Caco-2 (cell line): ENCODE measurements around the gene STK32C. TPM values are rescaled to one million over a fixed set of nuclear protein-coding genes. Genes with fewer than 3 reads are reported as not detected.

ENCODE experiments used
- BruUV-seq: library from RNA; stranded (reverse); fragments of 400-500 nt; replicated peaks from 2 replicates; lab custom pipeline; 2021; lab: Mats Ljungman, UMichigan
- CTCF ChIA-PET: fragments of 300-600 bp; sonication (Branson Sonifier 250); formaldehyde crosslinking; loops from one replicate; lab custom pipeline; 2022; ENCODE audit warnings: antibody characterized with exemption; lab: Charles Lee
- POLR2A ChIA-PET: fragments of 300-600 bp; sonication (Branson Sonifier 250); formaldehyde crosslinking; loops from one replicate; lab custom pipeline; 2022; ENCODE audit warnings: antibody characterized with exemption; lab: Charles Lee
- DNase-seq, 2 experiments: peaks; one replicate each; pipeline versions ENCODE4 v3.0.0 to v3.0.0-alpha.2; 2020 to 2022
- H3K27me3 ChIP-seq: replicated peaks from 2 replicates; pipeline ENCODE4 v1.6.0; 2011; ENCODE audit warnings: low read length; ENCODE audit not compliant: control insufficient read depth, insufficient read depth
- H3K36me3 ChIP-seq: 2 replicates; pipeline ENCODE4 v1.5.1; 2011; ENCODE audit warnings: low read length; ENCODE audit not compliant: control insufficient read depth, insufficient read depth
- H3K4me1 ChIP-seq: fragments of 250-450 bp; sonication (Bioruptor Pico); 2 replicates; pipeline ENCODE4 v1.5.1; 2020; ENCODE audit warnings: mild to moderate bottlenecking
- H3K4me3 ChIP-seq: 2 replicates; pipeline ENCODE4 v1.5.1; 2011; ENCODE audit warnings: low read depth, mild to moderate bottlenecking, control low read depth, low read length
- H3K9me3 ChIP-seq: fragments of 250-450 bp; sonication (Bioruptor Pico); 2 replicates; pipeline ENCODE4 v1.5.1; 2020; ENCODE audit warnings: mild to moderate bottlenecking, moderate library complexity
- H3K27ac Mint-ChIP-seq: one replicate; pipeline ENCODE4 v1.8.0; 2022; ENCODE audit warnings: mixed read lengths; ENCODE audit not compliant: unreplicated experiment
- H3K27me3 Mint-ChIP-seq: one replicate; pipeline ENCODE4 v1.8.0; 2022; ENCODE audit warnings: mixed read lengths; ENCODE audit not compliant: insufficient read depth, unreplicated experiment
- H3K36me3 Mint-ChIP-seq: one replicate; pipeline ENCODE4 v1.8.0; 2022; ENCODE audit warnings: mild to moderate bottlenecking, mixed read lengths; ENCODE audit not compliant: insufficient read depth, unreplicated experiment
- H3K4me1 Mint-ChIP-seq: one replicate; pipeline ENCODE4 v1.8.0; 2022; ENCODE audit warnings: low read depth, mixed read lengths; ENCODE audit not compliant: unreplicated experiment
- H3K4me3 Mint-ChIP-seq: one replicate; pipeline ENCODE4 v1.8.0; 2022; ENCODE audit warnings: mild to moderate bottlenecking, moderate library complexity, mixed read lengths; ENCODE audit not compliant: unreplicated experiment
- H3K9me3 Mint-ChIP-seq: one replicate; pipeline ENCODE4 v1.8.0; 2022; ENCODE audit warnings: mixed read lengths; ENCODE audit not compliant: unreplicated experiment
- intact Hi-C: fragments of 100-400 bp; cut with micrococcal nuclease; formaldehyde crosslinking; loops from one replicate; pipeline ENCODE4 v1.10.0; 2022; ENCODE audit not compliant: unreplicated experiment
- total RNA-seq: library from RNA; stranded (reverse); gene quantifications from 2 replicates; pipeline ENCODE4 v1.2.3, GENCODE V29; 2022
- TF ChIP-seq, protein P1 (sequence below), 2 experiments: fragments of 200-600 bp in 1 of 2; IDR thresholded peaks; 1 replicate in 1 of 2; 2 replicates in 1 of 2; pipeline versions ENCODE4 v1.5.1 to v1.8.0; 2011 to 2022; ENCODE audit warnings: antibody characterized with exemption in 1 of 2, control low read depth in 1 of 2, inconsistent platforms in 1 of 2, low read depth in 1 of 2, low read length in 1 of 2, mild to moderate bottlenecking in 1 of 2, moderate library complexity in 1 of 2; ENCODE audit not compliant: insufficient read depth in 1 of 2, severe bottlenecking in 1 of 2, unreplicated experiment in 1 of 2

Gene STK32C
- total RNA-seq, 1 experiment from 2014 or later, result 13.3 TPM

DNA sequence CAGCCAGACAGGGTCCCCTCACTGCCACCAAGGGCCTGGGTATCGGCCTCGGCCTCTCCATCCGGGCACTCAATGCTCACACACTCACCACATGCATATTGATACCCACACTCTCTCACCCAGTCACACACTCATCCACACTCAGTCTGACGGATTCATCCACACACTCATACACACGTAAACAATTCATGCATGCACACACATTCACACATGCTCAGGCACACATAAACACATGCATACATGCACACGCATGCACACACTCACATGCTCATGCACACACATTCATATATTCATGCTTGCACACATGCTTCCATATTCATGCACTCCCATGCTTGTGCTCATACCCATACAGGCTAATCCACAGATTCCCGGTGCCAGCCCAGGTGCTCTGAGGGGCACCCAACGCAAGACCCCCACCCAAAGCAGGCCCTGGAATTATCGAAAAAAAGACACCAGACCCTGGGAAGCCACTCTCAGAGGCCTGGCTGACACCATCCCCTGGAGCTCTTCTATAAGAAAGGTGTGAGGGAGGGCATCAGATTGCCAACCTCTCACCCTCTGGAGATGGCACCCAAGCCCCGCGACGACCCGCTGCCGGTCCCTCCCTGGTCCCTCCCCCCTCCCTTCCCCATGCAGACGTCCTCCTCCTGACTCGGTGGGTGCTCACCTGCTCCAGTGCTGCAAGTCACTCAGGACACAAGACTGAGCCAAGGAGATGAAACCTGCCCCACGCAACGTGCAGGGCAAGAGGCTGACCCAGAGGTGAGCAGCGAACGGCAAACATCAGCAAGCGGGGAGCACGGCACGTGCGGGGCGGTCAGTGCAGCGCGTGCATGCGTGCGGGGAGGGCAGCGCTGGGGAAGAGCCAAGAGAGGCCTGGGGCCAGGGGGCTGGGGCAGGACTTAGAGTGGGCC, 15.2 kb downstream of the STK32C start:
- H3K4me3 ChIP-seq, result no peak overlapping the region
- TF ChIP-seq, protein P1, sequence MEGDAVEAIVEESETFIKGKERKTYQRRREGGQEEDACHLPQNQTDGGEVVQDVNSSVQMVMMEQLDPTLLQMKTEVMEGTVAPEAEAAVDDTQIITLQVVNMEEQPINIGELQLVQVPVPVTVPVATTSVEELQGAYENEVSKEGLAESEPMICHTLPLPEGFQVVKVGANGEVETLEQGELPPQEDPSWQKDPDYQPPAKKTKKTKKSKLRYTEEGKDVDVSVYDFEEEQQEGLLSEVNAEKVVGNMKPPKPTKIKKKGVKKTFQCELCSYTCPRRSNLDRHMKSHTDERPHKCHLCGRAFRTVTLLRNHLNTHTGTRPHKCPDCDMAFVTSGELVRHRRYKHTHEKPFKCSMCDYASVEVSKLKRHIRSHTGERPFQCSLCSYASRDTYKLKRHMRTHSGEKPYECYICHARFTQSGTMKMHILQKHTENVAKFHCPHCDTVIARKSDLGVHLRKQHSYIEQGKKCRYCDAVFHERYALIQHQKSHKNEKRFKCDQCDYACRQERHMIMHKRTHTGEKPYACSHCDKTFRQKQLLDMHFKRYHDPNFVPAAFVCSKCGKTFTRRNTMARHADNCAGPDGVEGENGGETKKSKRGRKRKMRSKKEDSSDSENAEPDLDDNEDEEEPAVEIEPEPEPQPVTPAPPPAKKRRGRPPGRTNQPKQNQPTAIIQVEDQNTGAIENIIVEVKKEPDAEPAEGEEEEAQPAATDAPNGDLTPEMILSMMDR (IDR thresholded peaks at IDR 0.05; ENCODE audit: insufficient read depth in 1 of 2, low read depth in 1 of 2, low read length in 1 of 2, severe bottlenecking in 1 of 2, unreplicated experiment in 1 of 2), result no peak
- no peaks in the 10 kb centered on the region for H3K36me3 Mint-ChIP-seq
- peaks cover 15% of the 10 kb centered on the region for H3K9me3 ChIP-seq
- H3K27me3 ChIP-seq, result no peaks in the 10 kb centered on the region
- CTCF ChIA-PET, result interaction anchor here (0.6 kb wide), 1 partner anchor 103 kb away, joined by 3 read pairs; no protein-coding TSS in a partner anchor
- BruUV-seq, result no TSS peak
- peaks cover 10% of the 10 kb centered on the region for H3K9me3 Mint-ChIP-seq
- no peak overlapping the region for H3K4me3 Mint-ChIP-seq
- DNase-seq, result peak in 1 of 2 experiments; percentile 17
- H3K4me1 Mint-ChIP-seq, result no peaks in the 10 kb centered on the region
- no peak overlapping the region for H3K27ac Mint-ChIP-seq
- no peaks in the 10 kb centered on the region for H3K36me3 ChIP-seq
- no peaks in the 10 kb centered on the region for H3K4me1 ChIP-seq
- POLR2A ChIA-PET, result no interaction called here
- intact Hi-C loops, result no loop called here
- H3K27me3 Mint-ChIP-seq, result no peaks in the 10 kb centered on the region

DNA sequence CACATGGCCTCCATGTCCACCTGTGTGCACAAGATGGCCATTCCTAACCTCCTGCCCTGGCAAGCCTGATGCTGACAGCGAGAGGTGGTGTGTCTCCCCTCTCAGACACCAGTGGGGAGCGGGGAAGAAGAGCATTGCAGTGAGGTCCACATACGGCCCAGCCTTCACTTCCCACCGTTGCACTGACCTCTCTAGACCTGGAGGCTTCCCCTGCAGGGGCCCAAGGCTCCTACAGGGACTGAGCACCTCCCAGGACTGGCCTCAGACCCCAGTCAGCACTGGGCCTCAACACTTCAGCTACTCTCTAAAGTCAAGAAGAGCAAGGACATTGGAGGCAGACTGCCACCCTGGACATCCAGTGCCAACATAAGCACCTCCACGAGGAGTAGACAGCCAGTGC, 15.9 kb downstream of the STK32C start:
- Histone ChIP-seq H3K9me3 (peaks cover 15% of the 10 kb centered on the region), H3K4me3 (no peak overlapping the region), H3K36me3 (no peaks in the 10 kb centered on the region), H3K4me1 (no peaks in the 10 kb centered on the region), H3K27me3 (no peaks in the 10 kb centered on the region)
- no peaks in the 10 kb centered on the region for H3K27me3 Mint-ChIP-seq
- TF ChIP-seq, protein P1 (IDR thresholded peaks at IDR 0.05; ENCODE audit: insufficient read depth in 1 of 2, low read depth in 1 of 2, low read length in 1 of 2, severe bottlenecking in 1 of 2, unreplicated experiment in 1 of 2), result no peak
- ChIA-PET CTCF (no interaction called here), POLR2A (no interaction called here)
- no peaks in the 10 kb centered on the region for H3K4me1 Mint-ChIP-seq
- no peak overlapping the region for H3K4me3 Mint-ChIP-seq
- DNase-seq, result peak in 1 of 2 experiments; percentile 15
- intact Hi-C loops, result no loop called here
- no peak overlapping the region for H3K27ac Mint-ChIP-seq
- H3K36me3 Mint-ChIP-seq, result no peaks in the 10 kb centered on the region
- BruUV-seq, result no TSS peak
- H3K9me3 Mint-ChIP-seq, result peaks cover 10% of the 10 kb centered on the region

DNA sequence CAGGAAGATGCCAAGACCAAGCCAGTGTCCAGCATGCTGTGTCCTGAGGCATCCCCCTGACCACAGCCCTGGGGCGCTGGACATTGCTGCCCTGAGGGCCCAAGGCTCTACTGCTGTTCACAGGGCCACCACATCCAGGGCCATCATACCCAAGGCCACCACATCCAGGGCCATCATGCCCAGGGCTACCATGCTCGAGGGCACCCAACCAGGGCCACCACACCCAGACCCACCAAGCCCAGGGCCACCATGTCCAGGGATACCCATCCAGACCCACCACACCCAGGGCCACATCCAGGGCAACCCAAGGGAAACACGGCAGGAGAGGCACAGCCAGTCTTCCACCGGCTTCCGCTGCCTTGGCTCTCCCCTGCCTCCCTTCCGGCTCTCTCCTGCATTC, 17.1 kb downstream of the STK32C start:
- Histone ChIP-seq H3K4me3 (no peak overlapping the region), H3K9me3 (peaks cover 15% of the 10 kb centered on the region), H3K27me3 (no peaks in the 10 kb centered on the region), H3K4me1 (no peaks in the 10 kb centered on the region), H3K36me3 (no peaks in the 10 kb centered on the region)
- Mint-ChIP-seq H3K4me1 (no peaks in the 10 kb centered on the region), H3K36me3 (no peaks in the 10 kb centered on the region), H3K27me3 (peaks cover under 1% of the 10 kb centered on the region), H3K9me3 (peaks cover 10% of the 10 kb centered on the region), H3K4me3 (no peak overlapping the region), H3K27ac (no peak overlapping the region)
- ChIA-PET POLR2A (no interaction called here), CTCF (no interaction called here)
- TF ChIP-seq, protein P1 (IDR thresholded peaks at IDR 0.05; ENCODE audit: insufficient read depth in 1 of 2, low read depth in 1 of 2, low read length in 1 of 2, severe bottlenecking in 1 of 2, unreplicated experiment in 1 of 2), result no peak
- BruUV-seq, result no TSS peak
- no peak for DNase-seq
- intact Hi-C loops, result no loop called here
